Measurements from ENCODE around the gene ZNF506. TPM values are rescaled to one million over a fixed set of nuclear protein-coding genes. Genes with fewer than 3 reads are reported as not detected.
"Not testable (repeated sequence)": the region's sequence is repeated elsewhere in the genome, so short reads cannot be mapped to it uniquely, and the experiment has no call there.

Gene ZNF506
- polyA plus RNA-seq, 4 donors = 2.5 to 27.7 (median 4.7) TPM

GRCh38 chr19:19745496-19746285 is 75.9 kb downstream of the ZNF506 start:
- H3K36me3 ChIP-seq (ENCODE audit: control insufficient read depth in 3 of 3, insufficient read depth in 2 of 3, low read depth in 1 of 3, low read length in 3 of 3) = no peaks in the 10 kb centered on the region
- no peak overlapping the region for H3K27ac ChIP-seq (ENCODE audit: low read depth in 1 of 3, low read length in 2 of 3)
- H3K9me3 ChIP-seq (ENCODE audit: control insufficient read depth in 2 of 2, insufficient read depth in 1 of 2, low read depth in 1 of 2, low read length in 1 of 2) = no peaks in the 10 kb centered on the region
- no peak overlapping the region for H3K4me3 ChIP-seq (ENCODE audit: low read depth in 1 of 3, low read length in 3 of 3)
- no peaks in the 10 kb centered on the region for H3K4me1 ChIP-seq (ENCODE audit: control insufficient read depth in 3 of 3, insufficient read depth in 2 of 3, low read depth in 1 of 3, low read length in 2 of 3)
- FAIRE-seq = no peak
- 78 to 85% (median 85%) methylated on average over 16 to 17 of the region's 17 CpGs for WGBS, 3 donors
- DNase-seq = no peak
- no peaks in the 10 kb centered on the region for H3K27me3 ChIP-seq (ENCODE audit: control insufficient read depth in 3 of 3, insufficient read depth in 3 of 3, low read length in 3 of 3)

- no peak for FAIRE-seq
- WGBS, 3 donors = 90 to 93% (median 90%) methylated on average over 17 of the region's 17 CpGs
- no peak overlapping the region for H3K27ac ChIP-seq (ENCODE audit: low read depth in 1 of 3, low read length in 2 of 3)
Measured at GRCh38 chr19:19744641-19745040, 76.9 kb downstream of the ZNF506 start.

GRCh38 chr19:19743921-19744320 is 77.6 kb downstream of the ZNF506 start:
- not testable (repeated sequence) for H3K27me3 ChIP-seq (ENCODE audit: control insufficient read depth in 3 of 3, insufficient read depth in 3 of 3, low read length in 3 of 3); H3K36me3 ChIP-seq (ENCODE audit: control insufficient read depth in 3 of 3, insufficient read depth in 2 of 3, low read depth in 1 of 3, low read length in 3 of 3); DNase-seq; H3K9me3 ChIP-seq (ENCODE audit: control insufficient read depth in 2 of 2, insufficient read depth in 1 of 2, low read depth in 1 of 2, low read length in 1 of 2); H3K4me3 ChIP-seq (ENCODE audit: low read depth in 1 of 3, low read length in 3 of 3); FAIRE-seq; H3K27ac ChIP-seq (ENCODE audit: low read depth in 1 of 3, low read length in 2 of 3); H3K4me1 ChIP-seq (ENCODE audit: control insufficient read depth in 3 of 3, insufficient read depth in 2 of 3, low read depth in 1 of 3, low read length in 2 of 3)
- 83 to 88% (median 86%) methylated on average over 6 of the region's 6 CpGs for WGBS, 3 donors

More at GRCh38 chr19:19744641-19745040, 76.9 kb downstream of the ZNF506 start:
- H3K9me3 ChIP-seq (ENCODE audit: control insufficient read depth in 2 of 2, insufficient read depth in 1 of 2, low read depth in 1 of 2, low read length in 1 of 2) = no peaks in the 10 kb centered on the region
- no peaks in the 10 kb centered on the region for H3K27me3 ChIP-seq (ENCODE audit: control insufficient read depth in 3 of 3, insufficient read depth in 3 of 3, low read length in 3 of 3)
- H3K4me3 ChIP-seq (ENCODE audit: low read depth in 1 of 3, low read length in 3 of 3) = no peak overlapping the region
- DNase-seq = no peak
- no peaks in the 10 kb centered on the region for H3K4me1 ChIP-seq (ENCODE audit: control insufficient read depth in 3 of 3, insufficient read depth in 2 of 3, low read depth in 1 of 3, low read length in 2 of 3)
- no peaks in the 10 kb centered on the region for H3K36me3 ChIP-seq (ENCODE audit: control insufficient read depth in 3 of 3, insufficient read depth in 2 of 3, low read depth in 1 of 3, low read length in 3 of 3)

- no peaks in the 10 kb centered on the region for H3K9me3 ChIP-seq (ENCODE audit: control insufficient read depth in 2 of 2, insufficient read depth in 1 of 2, low read depth in 1 of 2, low read length in 1 of 2)
- DNase-seq = no peak
- no peaks in the 10 kb centered on the region for H3K4me1 ChIP-seq (ENCODE audit: control insufficient read depth in 3 of 3, insufficient read depth in 2 of 3, low read depth in 1 of 3, low read length in 2 of 3)
- H3K27me3 ChIP-seq (ENCODE audit: control insufficient read depth in 3 of 3, insufficient read depth in 3 of 3, low read length in 3 of 3) = no peaks in the 10 kb centered on the region
- H3K4me3 ChIP-seq (ENCODE audit: low read depth in 1 of 3, low read length in 3 of 3) = no peak overlapping the region
- no peak overlapping the region for H3K27ac ChIP-seq (ENCODE audit: low read depth in 1 of 3, low read length in 2 of 3)
- FAIRE-seq = no peak
- 83 to 88% (median 84%) methylated on average over 6 of the region's 6 CpGs for WGBS, 3 donors
- H3K36me3 ChIP-seq (ENCODE audit: control insufficient read depth in 3 of 3, insufficient read depth in 2 of 3, low read depth in 1 of 3, low read length in 3 of 3) = no peaks in the 10 kb centered on the region
Measured at GRCh38 chr19:19743176-19743575, 78.4 kb downstream of the ZNF506 start.

- DNase-seq (no peak), FAIRE-seq (no peak)
- Histone ChIP-seq H3K36me3 (ENCODE audit: control insufficient read depth in 3 of 3, insufficient read depth in 2 of 3, low read depth in 1 of 3, low read length in 3 of 3) (no peaks in the 10 kb centered on the region), H3K4me1 (ENCODE audit: control insufficient read depth in 3 of 3, insufficient read depth in 2 of 3, low read depth in 1 of 3, low read length in 2 of 3) (no peaks in the 10 kb centered on the region), H3K9me3 (ENCODE audit: control insufficient read depth in 2 of 2, insufficient read depth in 1 of 2, low read depth in 1 of 2, low read length in 1 of 2) (no peaks in the 10 kb centered on the region), H3K27me3 (ENCODE audit: control insufficient read depth in 3 of 3, insufficient read depth in 3 of 3, low read length in 3 of 3) (no peaks in the 10 kb centered on the region), H3K4me3 (ENCODE audit: low read depth in 1 of 3, low read length in 3 of 3) (no peak overlapping the region), H3K27ac (ENCODE audit: low read depth in 1 of 3, low read length in 2 of 3) (no peak overlapping the region)
- 78 to 86% (median 79%) methylated on average over 9 of the region's 9 CpGs for WGBS, 3 donors
Measured at GRCh38 chr19:19742773-19743172, 78.8 kb downstream of the ZNF506 start.

Other genes with a start within 250 kb of the ZNF506 start
- 1 to 10 TPM in 2 of 4 donors, under 1 TPM in 2; 0.81 to 2.5 (median 1.4) TPM for gene PBX4, start 203.1 kb downstream of the ZNF506 start, polyA plus RNA-seq
- 10 to 100 TPM in 3 of 4 donors, 1 to 10 TPM in 1; 8.0 to 21.6 (median 11.9) TPM for gene LPAR2, start 193.5 kb downstream of the ZNF506 start, polyA plus RNA-seq
- gene GMIP, start 178.1 kb downstream of the ZNF506 start, polyA plus RNA-seq = 10 to 100 TPM in 3 of 4 donors, 1 to 10 TPM in 1; 8.3 to 15.1 (median 12.5) TPM
- gene ATP13A1, start 158.1 kb downstream of the ZNF506 start, polyA plus RNA-seq = 10 to 100 TPM; 40.3 to 60.8 (median 45.9) TPM
- gene ZNF101, start 152.9 kb downstream of the ZNF506 start, polyA plus RNA-seq = 1 to 10 TPM; 7.1 to 10.0 (median 8.7) TPM
- 1 to 10 TPM; 1.1 to 9.1 (median 2.0) TPM for gene ZNF14, start 88.6 kb downstream of the ZNF506 start, polyA plus RNA-seq
- 10 to 100 TPM in 1 of 4 donors, 1 to 10 TPM in 3; 1.1 to 17.4 (median 3.2) TPM for gene ZNF253, start 44.1 kb upstream of the ZNF506 start, polyA plus RNA-seq
- 1 to 10 TPM in 3 of 4 donors, not detected in 1; 1.1 to 8.0 (median 3.1) TPM for gene ZNF93, start 79.2 kb upstream of the ZNF506 start, polyA plus RNA-seq
- gene ZNF682, start 217.8 kb upstream of the ZNF506 start, polyA plus RNA-seq = 10 to 100 TPM in 1 of 4 donors, 1 to 10 TPM in 2, not detected in 1; 1.6 to 12.1 (median 1.8) TPM

All from small intestine (tissue), 7 donors.